GM19351 (cell line): Measurements from ENCODE around the gene NOB1.
"Not testable (repeated sequence)": the region's sequence is repeated elsewhere in the genome, so short reads cannot be mapped to it uniquely, and the experiment has no call there.

Source experiments
- ATAC-seq: cut with Tn5 transposase; IDR thresholded peaks from one replicate; pipeline ENCODE4 v1.9.1; 2021; ENCODE audit warnings: mild to moderate bottlenecking, moderate library complexity; ENCODE audit not compliant: unreplicated experiment

NOB1 gene

GRCh38 chr16:69761983-69762813 lies 7.5 kb upstream of the NOB1 start, which contains the start of gene WWP2:
Gene WWP2 (plus strand): TSS chr16:69762332. CDS start chr16:69787011, 24,679 bp downstream.
- peak; percentile 77 for ATAC-seq

- ATAC-seq, result not testable (repeated sequence)
Observed at GRCh38 chr16:69757375-69757774, 2.6 kb upstream of the NOB1 start.

- no peak for ATAC-seq
Observed at GRCh38 chr16:69756705-69757104, 2.0 kb upstream of the NOB1 start.

GRCh38 chr16:69754143-69754468 lies 620 bp downstream of the NOB1 start:
- ATAC-seq, result no peak

- no peak for ATAC-seq
Observed at GRCh38 chr16:69748694-69749345, 5.9 kb downstream of the NOB1 start.

GRCh38 chr16:69747115-69747514 lies 7.6 kb downstream of the NOB1 start:
- ATAC-seq, result no peak

GRCh38 chr16:69745959-69746358 lies 8.8 kb downstream of the NOB1 start:
- no peak for ATAC-seq

GRCh38 chr16:69745232-69745612 lies 9.5 kb downstream of the NOB1 start:
- ATAC-seq, result no peak

- ATAC-seq, result no peak
Observed at GRCh38 chr16:69744363-69745231, 10.1 kb downstream of the NOB1 start.

GRCh38 chr16:69741951-69742904 lies 12.5 kb downstream of the NOB1 start:
- ATAC-seq, result no peak

- ATAC-seq, result no peak
Observed at GRCh38 chr16:69741519-69741918, 13.2 kb downstream of the NOB1 start.

- ATAC-seq, result no peak
Observed at GRCh38 chr16:69732101-69732500, 22.6 kb downstream of the NOB1 start.

GRCh38 chr16:69731280-69731679 lies 23.4 kb downstream of the NOB1 start:
- ATAC-seq, result not testable (repeated sequence)

GRCh38 chr16:69729030-69729429 lies 25.7 kb downstream of the NOB1 start:
- ATAC-seq, result not testable (repeated sequence)

GRCh38 chr16:69727916-69728270 lies 26.8 kb downstream of the NOB1 start:
- no peak for ATAC-seq

- peak; percentile 99 for ATAC-seq
Observed at GRCh38 chr16:69726313-69727060, 28.2 kb downstream of the NOB1 start, which contains the start of gene NQO1. Gene NQO1 (minus strand): TSS chr16:69726560. CDS start chr16:69726439, 121 bp downstream.

GRCh38 chr16:69725480-69726312 lies 29.0 kb downstream of the NOB1 start:
- no peak for ATAC-seq

GRCh38 chr16:69724981-69725479 lies 29.7 kb downstream of the NOB1 start:
- ATAC-seq, result no peak
